ENCODE data around the gene RBM12. TPM values are rescaled to one million over a fixed set of nuclear protein-coding genes. Genes with fewer than 3 reads are reported as not detected.
A peak's percentile ranks its signal among the peaks of the same experiment; 100 is the strongest.

RBM12 gene
- total and polyA plus RNA-seq, 2 of the 4 experiments (the other 2 are of a cell fraction) = 44.7 to 65.8 TPM

- H3K9me1 ChIP-seq (ENCODE audit: insufficient read depth, low read length) = no peaks in the 10 kb centered on the region
- no peak overlapping the region for H3K4ac ChIP-seq (ENCODE audit: low read depth, low read length)
- no peak overlapping the region for H4K5ac ChIP-seq (ENCODE audit: low read depth, low read length)
- peaks cover 15% of the 10 kb centered on the region for H3K36me3 ChIP-seq (ENCODE audit: control insufficient read depth, insufficient read depth, low read length)
- no peak overlapping the region for H2AK9ac ChIP-seq (replicated peaks; ENCODE audit: low read depth, low read length, poor library complexity)
- H3K27me3 ChIP-seq (ENCODE audit: control insufficient read depth, insufficient read depth, low read length) = no peaks in the 10 kb centered on the region
- intact Hi-C loops (cut with micrococcal nuclease) (no loop called here), in situ Hi-C loops (cut with MboI; ENCODE audit: low sequenced_read_pairs) (no loop called here), dilution Hi-C loops (cut with HindIII; ENCODE audit: low sequenced_read_pairs, unreplicated experiment) (no loop called here)
- DNase-seq = no peak
- TF ChIP-seq CEBPB (IDR thresholded peaks at IDR 0.05; ENCODE audit: low read depth, low read length) (no peak), RAD21 (IDR thresholded peaks at IDR 0.05; ENCODE audit: low read length) (no peak), MAFK (IDR thresholded peaks at IDR 0.05; ENCODE audit: low read depth, low read length) (no peak), MXI1 (IDR thresholded peaks at IDR 0.05; ENCODE audit: borderline replicate concordance, low read depth, low read length) (no peak), CTCF (conservative IDR thresholded peaks at IDR 0.05; ENCODE audit: low read depth, low read length) (no peak), USF2 (IDR thresholded peaks at IDR 0.05; ENCODE audit: low read depth, low read length) (no peak), RCOR1 (IDR thresholded peaks at IDR 0.05; ENCODE audit: insufficient replicate concordance, low read length) (no peak), POLR2A (IDR thresholded peaks at IDR 0.05; ENCODE audit: low read depth, low read length) (no peak), FOS (IDR thresholded peaks at IDR 0.05; ENCODE audit: low read depth, low read length) (no peak), CHD1 (IDR thresholded peaks at IDR 0.05; ENCODE audit: low read depth, low read length) (no peak), SMC3 (IDR thresholded peaks at IDR 0.05; ENCODE audit: low read depth, low read length) (no peak)
- H3K4me2 ChIP-seq (ENCODE audit: low read depth, low read length) = no peak overlapping the region
- no peak overlapping the region for H3K27ac ChIP-seq (ENCODE audit: insufficient read depth, low read length)
- H3K23ac ChIP-seq (ENCODE audit: low read depth, low read length) = no peak overlapping the region
- no peak overlapping the region for H2BK120ac ChIP-seq (ENCODE audit: low read depth, low read length)
- no peak overlapping the region for H3K14ac ChIP-seq (replicated peaks; ENCODE audit: low read depth, low read length)
- no peak overlapping the region for H2BK15ac ChIP-seq (ENCODE audit: low read depth, low read length)
- no peak overlapping the region for H3K4me3 ChIP-seq (ENCODE audit: insufficient read depth, low read depth, low read length)
- ChIA-PET CTCF (no interaction called here), POLR2A (ENCODE audit: unreplicated experiment) (no interaction called here)
- no peak overlapping the region for H3K9ac ChIP-seq (ENCODE audit: low read depth, low read length)
- H2AFZ ChIP-seq (replicated peaks; ENCODE audit: low read length, poor library complexity) = no peak overlapping the region
- no peaks in the 10 kb centered on the region for H3K79me1 ChIP-seq (ENCODE audit: low read depth in 1 of 2, low read length in 2 of 2)
- no peak overlapping the region for H4K91ac ChIP-seq (ENCODE audit: insufficient read depth, low read depth, low read length)
- H2AK5ac ChIP-seq (ENCODE audit: low read depth, low read length) = no peak overlapping the region
- H3K9me3 ChIP-seq (ENCODE audit: control insufficient read depth, insufficient read depth, low read length) = no peaks in the 10 kb centered on the region
- H3K4me1 ChIP-seq (ENCODE audit: control insufficient read depth, insufficient read depth, low read length) = no peaks in the 10 kb centered on the region
- no TSS peak for BruUV-seq (replicated peaks)
- no peak overlapping the region for H2BK5ac ChIP-seq (ENCODE audit: low read depth, low read length, poor library complexity, severe bottlenecking)
- no peak overlapping the region for H3K56ac ChIP-seq (ENCODE audit: extremely low read depth, insufficient read depth, low read length)
- no peak overlapping the region for H2BK20ac ChIP-seq (ENCODE audit: low read depth, low read length)
- H3K18ac ChIP-seq (ENCODE audit: low read depth, low read length) = no peak overlapping the region
- WGBS, 2 experiments (ENCODE audit: extremely low coverage in 2 of 2, insufficient read length in 1 of 2) = 100% methylated on average over 1 of the region's 1 CpG
- H4K8ac ChIP-seq (ENCODE audit: low read depth in 2 of 2, low read length in 2 of 2) = no peak overlapping the region
- H4K20me1 ChIP-seq (ENCODE audit: insufficient read depth, low read length) = no peaks in the 10 kb centered on the region
- ATAC-seq (ENCODE audit: low read depth) = 0 out of 2 replicates have a peak, but pooled peaks have one; percentile 17
Measured at GRCh38 chr20:35681960-35682359, 17.3 kb upstream of the RBM12 start.

All from IMR-90 (cell line).